OCI-LY1 (cell line): ENCODE measurements around the gene CPAMD8.

Experiments
- H2AFZ ChIP-seq: fragments of 200-600 bp; sonication (generic), shearing (Covaris generic); 2 replicates; pipeline ENCODE4 v1.6.0; 2014; ENCODE audit warnings: antibody characterized with exemption, mild to moderate bottlenecking, low read length
- H3F3A ChIP-seq: fragments of 200-600 bp; sonication (generic), shearing (Covaris generic); 2 replicates; pipeline ENCODE4 v1.6.0; 2014; ENCODE audit warnings: mild to moderate bottlenecking, antibody characterized with exemption, low read length, moderate library complexity; ENCODE audit not compliant: insufficient read depth
- H3K27ac ChIP-seq: fragments of 200-600 bp; sonication (generic); 2 replicates; pipeline ENCODE4 v1.5.1; 2014; ENCODE audit warnings: low read length, mixed run types, mild to moderate bottlenecking, low read depth; ENCODE audit not compliant: poor library complexity, severe bottlenecking
- H3K27me3 ChIP-seq: fragments of 200-600 bp; sonication (generic); 2 replicates; pipeline ENCODE4 v1.6.0; 2014; ENCODE audit warnings: antibody characterized with exemption, mild to moderate bottlenecking, low read length, moderate library complexity; ENCODE audit not compliant: insufficient read depth
- H3K36me3 ChIP-seq: fragments of 200-600 bp; sonication (generic); 2 replicates; pipeline ENCODE4 v1.6.1; 2014; ENCODE audit warnings: mild to moderate bottlenecking, antibody characterized with exemption, low read length, moderate library complexity, mixed read lengths; ENCODE audit not compliant: insufficient read depth
- H3K4me1 ChIP-seq: fragments of 200-600 bp; sonication (generic); 2 replicates; pipeline ENCODE4 v1.5.1; 2014; ENCODE audit warnings: mild to moderate bottlenecking, low read length, moderate library complexity; ENCODE audit not compliant: insufficient read depth, severe bottlenecking
- H3K4me2 ChIP-seq: fragments of 200-600 bp; sonication (generic), shearing (Covaris generic); 2 replicates; pipeline ENCODE4 v1.6.1; 2014; ENCODE audit warnings: low read length
- H3K4me3 ChIP-seq: fragments of 200-600 bp; sonication (generic); 2 replicates; pipeline ENCODE4 v1.5.1; 2014; ENCODE audit warnings: low read length, low read depth, mild to moderate bottlenecking, mixed read lengths; ENCODE audit not compliant: poor library complexity, severe bottlenecking
- H3K79me2 ChIP-seq: fragments of 200-600 bp; shearing (Covaris generic); 2 replicates; pipeline ENCODE4 v1.6.1; 2016; ENCODE audit warnings: mixed run types, low read length, mixed read lengths; ENCODE audit not compliant: insufficient read depth
- H3K9ac ChIP-seq: fragments of 200-600 bp; sonication (generic), shearing (Covaris generic); 2 replicates; pipeline ENCODE4 v1.6.1; 2014; ENCODE audit warnings: mild to moderate bottlenecking, low read length, mixed read lengths
- H3K9me2 ChIP-seq: fragments of 200-600 bp; sonication (generic), shearing (Covaris generic); 2 replicates; pipeline ENCODE4 v1.6.1; 2014; ENCODE audit warnings: low read depth, mild to moderate bottlenecking, low read length, mixed read lengths
- H3K9me3 ChIP-seq: fragments of 200-600 bp; shearing (Covaris generic); 2 replicates; pipeline ENCODE4 v1.6.1; 2014; ENCODE audit warnings: low read length, mixed read lengths
- H4K20me1 ChIP-seq: fragments of 200-600 bp; sonication (generic), shearing (Covaris generic); 2 replicates; pipeline ENCODE4 v1.6.0; 2016; ENCODE audit warnings: mild to moderate bottlenecking, low read length; ENCODE audit not compliant: insufficient read depth
- CTCF ChIP-seq: fragments of 200-600 bp; sonication (generic), shearing (Covaris generic); IDR thresholded peaks from 2 replicates; pipeline ENCODE4 v1.5.1; 2017; ENCODE audit warnings: mild to moderate bottlenecking, antibody characterized with exemption, low read length, moderate library complexity, mixed read lengths
- EZH2 ChIP-seq: fragments of 200-600 bp; sonication (generic), shearing (Covaris generic); IDR thresholded peaks from 2 replicates; pipeline ENCODE4 v1.8.0; 2017; ENCODE audit warnings: borderline replicate concordance, mixed run types, mild to moderate bottlenecking, antibody characterized with exemption, low read length, moderate library complexity, mixed read lengths

Gene CPAMD8

GRCh38 chr19:16846901-16847300 is 179.7 kb downstream of the CPAMD8 start:
- Histone ChIP-seq H3K4me3 (no peak overlapping the region), H4K20me1 (no peaks in the 10 kb centered on the region), H3K9me3 (no peaks in the 10 kb centered on the region), H3K27me3 (no peaks in the 10 kb centered on the region), H3K9me2 (no peaks in the 10 kb centered on the region), H3K4me1 (no peaks in the 10 kb centered on the region), H3K27ac (no peak overlapping the region), H3K9ac (no peak overlapping the region), H3K79me2 (no peaks in the 10 kb centered on the region), H3K36me3 (peaks cover 94% of the 10 kb centered on the region), H3F3A (no peaks in the 10 kb centered on the region), H3K4me2 (no peak overlapping the region), H2AFZ (no peak overlapping the region)
- TF ChIP-seq CTCF (no peak), EZH2 (no peak)
